GM21825 (cell line): Measurements from ENCODE around the gene PLP2.
"Not testable (repeated sequence)": the region's sequence is repeated elsewhere in the genome, so short reads cannot be mapped to it uniquely, and the experiment has no call there.

Source experiments
- ATAC-seq: cut with Tn5 transposase; IDR thresholded peaks from one replicate; pipeline ENCODE4 v1.9.1; 2021; ENCODE audit warnings: mild to moderate bottlenecking, moderate library complexity; ENCODE audit not compliant: unreplicated experiment

Gene PLP2, protein sequence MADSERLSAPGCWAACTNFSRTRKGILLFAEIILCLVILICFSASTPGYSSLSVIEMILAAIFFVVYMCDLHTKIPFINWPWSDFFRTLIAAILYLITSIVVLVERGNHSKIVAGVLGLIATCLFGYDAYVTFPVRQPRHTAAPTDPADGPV

GRCh38 chrX:49171752-49172279 lies at the start of gene PLP2:
PLP2 (plus strand) TSS chrX:49171898; CDS start chrX:49172001, 103 bp downstream.
- peak; percentile 42 for ATAC-seq

DNA sequence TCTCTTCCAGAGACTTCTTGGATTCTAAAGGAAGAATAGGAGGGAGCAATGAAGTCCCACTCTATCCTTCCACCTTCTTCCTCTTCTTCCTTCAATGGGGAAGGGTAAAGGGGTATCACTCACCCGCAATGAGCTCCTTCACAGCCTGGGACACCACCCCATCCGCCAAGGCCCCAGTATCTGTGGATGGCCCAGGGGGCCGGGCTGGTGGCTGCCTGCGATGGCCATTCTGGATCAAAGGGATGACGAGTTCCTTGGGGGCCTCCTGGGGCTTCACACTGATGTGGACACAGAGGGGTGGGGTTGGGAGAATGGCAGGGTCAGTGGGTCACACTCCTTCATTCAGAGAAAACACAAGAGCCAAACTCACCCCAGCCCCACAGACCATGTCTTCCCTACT lies 49.2 kb upstream of the PLP2 start:
- ATAC-seq = no peak

- not testable (repeated sequence) for ATAC-seq
Measured at GRCh38 chrX:49127742-49128258, 43.9 kb upstream of the PLP2 start.

- no peak for ATAC-seq
Measured at GRCh38 chrX:49129427-49129826, 42.3 kb upstream of the PLP2 start.

DNA sequence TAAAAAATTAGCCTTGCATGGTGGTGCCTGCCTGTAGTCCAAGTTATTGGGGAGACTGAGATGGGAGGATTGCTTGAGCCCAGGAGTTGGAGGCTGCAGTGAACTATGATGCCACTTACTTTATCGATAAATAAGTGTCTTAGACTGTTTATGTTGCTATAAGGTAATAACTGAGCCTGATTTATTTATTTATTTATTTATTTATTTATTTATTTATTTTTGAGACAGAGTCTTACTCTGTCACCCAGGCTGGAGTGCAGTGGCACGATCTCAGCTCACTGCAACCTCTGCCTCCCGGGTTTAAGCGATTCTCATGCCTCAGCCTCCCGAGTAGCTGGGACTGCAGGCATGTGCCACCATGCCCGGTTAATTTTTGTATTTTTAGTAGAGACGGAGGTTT lies 39.4 kb upstream of the PLP2 start:
- ATAC-seq = not testable (repeated sequence)

GRCh38 chrX:49133759-49134158 lies 37.9 kb upstream of the PLP2 start:
- ATAC-seq = no peak

- ATAC-seq = no peak
Measured at GRCh38 chrX:49137492-49137891, 34.2 kb upstream of the PLP2 start.

- ATAC-seq = no peak
Measured at GRCh38 chrX:49139713-49140112, 32.0 kb upstream of the PLP2 start.

DNA sequence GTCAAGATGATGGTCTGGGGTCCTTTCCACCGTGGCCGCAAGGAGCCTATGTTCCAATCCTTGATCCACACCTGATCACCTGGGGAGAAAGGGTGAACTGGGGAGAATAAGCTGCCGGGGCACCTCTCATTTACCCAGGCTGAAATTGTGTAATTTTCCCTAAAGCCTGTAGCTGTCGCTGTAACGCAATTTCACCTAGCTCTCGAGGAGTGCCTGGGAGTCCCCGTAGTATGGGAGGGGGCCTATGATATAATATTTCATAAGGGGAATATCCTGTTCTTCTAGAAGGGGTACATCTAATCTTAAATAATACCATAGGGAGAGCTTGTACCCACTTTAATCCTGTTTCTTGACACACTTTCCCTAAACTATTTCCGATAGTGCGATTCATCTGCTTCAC lies 29.4 kb upstream of the PLP2 start:
- ATAC-seq = not testable (repeated sequence)

DNA sequence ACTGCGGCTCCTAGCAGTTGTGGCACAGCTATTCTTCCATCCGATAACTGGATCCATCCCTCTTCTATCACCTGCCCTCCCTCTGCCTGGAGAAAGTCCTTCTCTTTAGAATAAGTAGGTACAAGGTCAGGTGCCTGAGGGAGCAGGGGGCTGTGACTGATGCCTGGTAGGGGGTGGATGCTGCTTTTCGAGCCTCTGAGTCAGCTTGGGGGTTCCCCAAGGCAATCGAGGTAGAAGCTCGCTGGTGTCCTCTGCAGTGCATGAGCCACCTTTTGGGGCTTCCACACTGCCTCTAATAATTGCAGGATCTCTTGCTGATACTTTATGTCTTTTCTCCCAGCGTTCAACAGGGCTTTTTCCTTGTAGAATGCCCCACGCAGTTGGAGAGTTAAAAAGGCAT lies 28.5 kb upstream of the PLP2 start:
- not testable (repeated sequence) for ATAC-seq

- ATAC-seq = no peak
Measured at GRCh38 chrX:49147282-49147681, 24.4 kb upstream of the PLP2 start.

DNA sequence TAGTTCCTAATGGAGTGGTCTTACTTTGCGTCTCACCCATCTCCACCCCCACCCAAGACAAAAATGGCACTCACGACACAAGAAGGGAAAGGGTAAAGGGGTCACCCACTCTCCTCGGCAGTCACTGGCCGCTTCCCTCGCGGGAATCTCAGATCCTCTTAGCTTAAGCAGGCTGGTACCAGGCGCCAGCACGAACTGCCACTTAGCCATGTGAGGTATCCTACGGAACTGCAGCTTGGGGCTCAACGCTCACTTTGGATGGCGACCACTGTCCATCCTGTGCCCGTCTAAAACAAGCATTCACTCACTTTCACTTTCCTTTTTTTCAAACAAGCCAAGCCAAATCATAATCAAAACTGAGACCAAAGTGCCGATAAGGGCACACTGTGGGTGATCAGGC lies 23.8 kb upstream of the PLP2 start:
- no peak for ATAC-seq

DNA sequence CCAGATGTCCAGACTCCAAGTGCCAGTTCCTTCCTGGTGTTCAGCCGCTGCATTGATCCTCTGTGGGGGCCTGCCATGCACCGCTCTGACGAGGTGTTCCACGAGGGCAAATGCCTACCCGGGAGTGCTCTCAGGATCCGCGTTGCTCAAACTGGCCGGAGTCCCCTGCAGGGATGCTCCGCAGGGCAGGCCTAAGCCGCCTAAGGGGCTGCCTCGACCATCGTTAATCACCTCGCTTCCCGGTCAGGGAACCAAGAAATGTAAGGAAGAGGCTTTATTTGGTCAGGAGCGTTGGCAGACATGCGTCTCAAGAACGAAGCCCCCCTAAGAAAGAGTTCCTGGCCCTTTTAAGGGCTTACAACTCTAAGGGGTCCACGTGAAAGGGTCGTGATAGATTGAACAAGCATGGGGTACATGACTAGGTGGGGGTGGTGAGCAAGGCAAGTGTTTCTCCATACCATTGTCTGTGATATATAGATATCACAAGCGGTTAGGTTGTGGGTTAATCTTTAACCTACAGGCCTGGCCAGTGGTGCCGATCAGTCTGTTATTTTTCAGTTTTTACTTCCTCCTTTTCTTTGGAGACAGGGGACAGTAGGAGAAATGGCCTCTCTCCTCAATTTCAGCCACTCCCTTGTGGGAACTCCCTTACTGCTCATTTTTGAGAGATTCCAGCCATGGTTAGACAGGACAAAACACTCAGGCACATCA lies 23.2 kb upstream of the PLP2 start:
- not testable (repeated sequence) for ATAC-seq

GRCh38 chrX:49149291-49149690 lies 22.4 kb upstream of the PLP2 start:
- not testable (repeated sequence) for ATAC-seq

GRCh38 chrX:49153467-49153866 lies 18.2 kb upstream of the PLP2 start:
- no peak for ATAC-seq

DNA sequence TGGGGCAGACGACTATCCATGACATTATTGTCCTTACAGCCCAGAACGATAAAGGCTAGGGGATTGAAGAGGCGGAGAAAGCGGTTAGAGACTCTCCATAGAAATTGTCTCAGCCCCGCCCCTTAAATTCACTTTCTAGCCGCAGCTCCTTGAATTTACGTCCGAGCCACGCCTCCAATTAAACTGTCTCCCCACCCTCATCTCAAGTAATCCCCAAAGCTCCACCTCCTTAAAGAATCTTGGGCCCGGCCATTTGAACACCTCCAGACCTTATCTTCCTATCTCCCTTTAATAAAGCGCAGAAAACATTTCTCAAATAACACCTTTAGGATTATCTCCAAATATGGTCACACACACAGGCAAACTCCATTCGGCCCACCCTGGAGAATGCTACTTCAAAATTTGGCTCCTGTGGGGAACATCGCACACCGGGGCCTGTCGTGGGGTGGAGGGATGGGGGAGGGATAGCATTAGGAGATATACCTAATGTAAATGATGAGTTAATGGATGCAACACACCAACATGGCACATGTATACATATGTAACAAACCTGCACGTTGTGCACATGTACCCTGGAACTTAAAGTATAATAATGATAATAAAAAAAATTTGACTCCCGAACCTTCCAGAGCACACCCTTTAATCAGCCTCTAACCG lies 16.3 kb upstream of the PLP2 start:
- no peak for ATAC-seq

GRCh38 chrX:49155900-49156837 lies 15.5 kb upstream of the PLP2 start:
- ATAC-seq = peak; percentile 90

DNA sequence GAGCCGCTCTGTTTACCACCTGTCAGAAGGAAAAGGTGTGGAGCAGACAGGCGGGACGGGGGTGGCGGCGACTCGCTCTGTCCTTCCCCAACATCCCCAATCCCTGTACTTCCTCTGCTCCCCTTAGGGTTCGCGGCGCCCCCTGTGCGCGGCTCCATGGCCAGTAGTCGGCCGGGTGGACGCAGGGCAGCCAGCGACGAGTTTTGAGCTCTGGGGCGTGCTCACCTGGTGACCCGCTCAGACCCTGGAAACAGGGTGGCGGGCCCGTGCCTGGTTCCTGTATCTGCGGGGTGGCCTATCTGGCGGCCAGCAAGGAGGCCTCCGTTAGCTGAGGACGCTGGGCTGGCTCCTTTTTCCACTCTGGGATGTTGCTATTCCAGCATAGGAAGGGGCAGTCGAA lies 14.5 kb upstream of the PLP2 start:
- ATAC-seq = no peak

- no peak for ATAC-seq
Measured at GRCh38 chrX:49160908-49161307, 10.8 kb upstream of the PLP2 start.

- ATAC-seq = no peak
Measured at GRCh38 chrX:49161632-49162031, 10.1 kb upstream of the PLP2 start.

GRCh38 chrX:49162620-49163019 lies 9.1 kb upstream of the PLP2 start, which contains the start of gene MAGIX:
MAGIX (plus strand) TSS chrX:49162758; CDS start chrX:49162890, 132 bp downstream.
- ATAC-seq = no peak
